ENCODE data around the gene DIP2B. TPM values are rescaled to one million over a fixed set of nuclear protein-coding genes. Genes with fewer than 3 reads are reported as not detected.

The DIP2B gene
- total and polyA plus RNA-seq, 2 experiments from 2014 or later, result 5.6 to 17.9 TPM

- Histone ChIP-seq H3K4me1 (ENCODE audit: insufficient read depth) (peaks cover 34% of the 10 kb centered on the region), H3F3A (ENCODE audit: insufficient read depth) (peaks cover 20% of the 10 kb centered on the region), H4K20me1 (ENCODE audit: insufficient read depth) (no peaks in the 10 kb centered on the region), H3K79me2 (ENCODE audit: insufficient read depth) (peaks cover 55% of the 10 kb centered on the region), H3K27ac (no peak overlapping the region), H3K9me2 (ENCODE audit: insufficient read depth) (no peaks in the 10 kb centered on the region), H2AFZ (no peak overlapping the region), H3K27me3 (replicated peaks; ENCODE audit: insufficient read depth) (no peaks in the 10 kb centered on the region), H3K9ac (no peak overlapping the region), H3K36me3 (ENCODE audit: low read depth) (no peaks in the 10 kb centered on the region), H3K4me2 (ENCODE audit: unreplicated experiment) (no peak overlapping the region), H3K4me3 (no peak overlapping the region), H3K9me3 (ENCODE audit: low read depth) (no peaks in the 10 kb centered on the region)
- in situ Hi-C loops (cut with MboI), result no loop called here
- 80 to 87% methylated on average over 4 of the region's 4 CpGs for WGBS, 2 experiments (ENCODE audit: low coverage in 1 of 2, low lambda C conversion rate in 2 of 2, missing lambda C conversion rate in 2 of 2)
- DNase-seq, result no peak
- TF ChIP-seq EZH2phosphoT487 (IDR thresholded peaks at IDR 0.05; ENCODE audit: insufficient read depth, low read depth) (no peak), EZH2 (IDR thresholded peaks at IDR 0.05; ENCODE audit: insufficient read depth, poor library complexity, severe bottlenecking) (no peak)
Measured at GRCh38 chr12:50625029-50625925, 120.5 kb downstream of the DIP2B start.

- Histone ChIP-seq H3K9me2 (ENCODE audit: insufficient read depth) (no peaks in the 10 kb centered on the region), H3K27ac (no peak overlapping the region), H3K9me3 (ENCODE audit: low read depth) (no peaks in the 10 kb centered on the region), H3K4me3 (no peak overlapping the region), H2AFZ (no peak overlapping the region), H3K9ac (no peak overlapping the region), H3K4me1 (ENCODE audit: insufficient read depth) (peaks cover 26% of the 10 kb centered on the region), H4K20me1 (ENCODE audit: insufficient read depth) (no peaks in the 10 kb centered on the region), H3K27me3 (replicated peaks; ENCODE audit: insufficient read depth) (no peaks in the 10 kb centered on the region), H3K4me2 (ENCODE audit: unreplicated experiment) (no peak overlapping the region), H3K36me3 (ENCODE audit: low read depth) (no peaks in the 10 kb centered on the region), H3F3A (ENCODE audit: insufficient read depth) (peaks cover 14% of the 10 kb centered on the region), H3K79me2 (ENCODE audit: insufficient read depth) (peaks cover 54% of the 10 kb centered on the region)
- WGBS, 2 experiments (ENCODE audit: low coverage in 1 of 2, low lambda C conversion rate in 2 of 2, missing lambda C conversion rate in 2 of 2), result 90 to 92% methylated on average over 5 of the region's 5 CpGs
- no peak for DNase-seq
- TF ChIP-seq EZH2 (IDR thresholded peaks at IDR 0.05; ENCODE audit: insufficient read depth, poor library complexity, severe bottlenecking) (no peak), EZH2phosphoT487 (IDR thresholded peaks at IDR 0.05; ENCODE audit: insufficient read depth, low read depth) (no peak)
- in situ Hi-C loops (cut with MboI), result no loop called here
Measured at GRCh38 chr12:50626026-50626425, 121.2 kb downstream of the DIP2B start.

GRCh38 chr12:50627491-50627890 is 122.7 kb downstream of the DIP2B start:
- Histone ChIP-seq H3F3A (ENCODE audit: insufficient read depth) (no peaks in the 10 kb centered on the region), H3K9me3 (ENCODE audit: low read depth) (no peaks in the 10 kb centered on the region), H3K4me1 (ENCODE audit: insufficient read depth) (peaks cover 12% of the 10 kb centered on the region; the same call in 1 of the 2 replicates), H3K4me3 (no peak overlapping the region), H2AFZ (no peak overlapping the region), H3K9ac (no peak overlapping the region), H3K4me2 (ENCODE audit: unreplicated experiment) (no peak overlapping the region), H3K9me2 (ENCODE audit: insufficient read depth) (no peaks in the 10 kb centered on the region), H3K36me3 (ENCODE audit: low read depth) (0 out of 2 replicates have a peak, but pooled peaks cover 2% of the 10 kb centered on the region), H3K27me3 (replicated peaks; ENCODE audit: insufficient read depth) (no peaks in the 10 kb centered on the region), H3K27ac (no peak overlapping the region), H3K79me2 (ENCODE audit: insufficient read depth) (peaks cover 39% of the 10 kb centered on the region), H4K20me1 (ENCODE audit: insufficient read depth) (no peaks in the 10 kb centered on the region)
- in situ Hi-C loops (cut with MboI), result no loop called here
- no peak for TF ChIP-seq EZH2phosphoT487 (IDR thresholded peaks at IDR 0.05; ENCODE audit: insufficient read depth, low read depth)
- TF ChIP-seq EZH2 (IDR thresholded peaks at IDR 0.05; ENCODE audit: insufficient read depth, poor library complexity, severe bottlenecking), result no peak
- no peak for DNase-seq
- WGBS, 2 experiments (ENCODE audit: low coverage in 1 of 2, low lambda C conversion rate in 2 of 2, missing lambda C conversion rate in 2 of 2), result 90 to 92% methylated on average over 2 of the region's 2 CpGs

- TF ChIP-seq EZH2 (IDR thresholded peaks at IDR 0.05; ENCODE audit: insufficient read depth, poor library complexity, severe bottlenecking) (no peak), EZH2phosphoT487 (IDR thresholded peaks at IDR 0.05; ENCODE audit: insufficient read depth, low read depth) (no peak)
- Histone ChIP-seq H3K79me2 (ENCODE audit: insufficient read depth) (peaks cover 30% of the 10 kb centered on the region), H3K4me3 (no peak overlapping the region), H3K27ac (no peak overlapping the region), H3K9me2 (ENCODE audit: insufficient read depth) (no peaks in the 10 kb centered on the region), H3K4me1 (ENCODE audit: insufficient read depth) (peaks cover 13% of the 10 kb centered on the region; the same call in 1 of the 2 replicates), H2AFZ (no peak overlapping the region), H3F3A (ENCODE audit: insufficient read depth) (peaks cover 6% of the 10 kb centered on the region), H4K20me1 (ENCODE audit: insufficient read depth) (no peaks in the 10 kb centered on the region), H3K9ac (no peak overlapping the region), H3K9me3 (ENCODE audit: low read depth) (no peaks in the 10 kb centered on the region), H3K27me3 (replicated peaks; ENCODE audit: insufficient read depth) (no peaks in the 10 kb centered on the region), H3K4me2 (ENCODE audit: unreplicated experiment) (no peak overlapping the region), H3K36me3 (ENCODE audit: low read depth) (0 out of 2 replicates have a peak, but pooled peaks cover 2% of the 10 kb centered on the region)
- no peak for DNase-seq
- WGBS, 2 experiments (ENCODE audit: low coverage in 1 of 2, low lambda C conversion rate in 2 of 2, missing lambda C conversion rate in 2 of 2), result 88 to 90% methylated on average over 6 of the region's 6 CpGs
- in situ Hi-C loops (cut with MboI), result no loop called here
Measured at GRCh38 chr12:50628394-50628793, 123.6 kb downstream of the DIP2B start.

Data from GM23248 (cell line).